Small intestine (tissue), 7 donors: ENCODE measurements around the gene PRKG2. TPM values are rescaled to one million over a fixed set of nuclear protein-coding genes. Genes with fewer than 3 reads are reported as not detected.

Source experiments
- DNase-seq, 2 donors: peaks; one replicate each; pipeline versions ENCODE4 v3.0.0 to v3.0.0-alpha.2; 2013
- FAIRE-seq: peaks from 2 replicates; lab custom pipeline; 2012; peaks lifted over from hg19 to GRCh38; lab: Jason Lieb, UNC
- H3K27ac ChIP-seq, 3 donors: one replicate each; pipeline ENCODE4 v1.5.1; 2013; ENCODE audit warnings: low read length in 2 of 3, mild to moderate bottlenecking in 2 of 3, control low read depth in 1 of 3, inconsistent platforms in 1 of 3, low read depth in 1 of 3, moderate library complexity in 1 of 3
- H3K27me3 ChIP-seq, 3 donors: one replicate each; pipeline ENCODE4 v1.6.1; 2013; ENCODE audit warnings: low read length in 3 of 3, inconsistent platforms in 1 of 3; ENCODE audit not compliant: control insufficient read depth in 3 of 3, insufficient read depth in 3 of 3
- H3K36me3 ChIP-seq, 3 donors: one replicate each; pipeline ENCODE4 v1.6.1; 2013; ENCODE audit warnings: low read length in 3 of 3, inconsistent platforms in 1 of 3, low read depth in 1 of 3, mild to moderate bottlenecking in 1 of 3, moderate library complexity in 1 of 3; ENCODE audit not compliant: control insufficient read depth in 3 of 3, insufficient read depth in 2 of 3
- H3K4me1 ChIP-seq, 3 donors: one replicate each; pipeline ENCODE4 v1.6.1; 2013; ENCODE audit warnings: low read length in 2 of 3, inconsistent platforms in 1 of 3, low read depth in 1 of 3, mild to moderate bottlenecking in 1 of 3, moderate library complexity in 1 of 3; ENCODE audit not compliant: control insufficient read depth in 3 of 3, insufficient read depth in 2 of 3
- H3K4me3 ChIP-seq, 3 donors: one replicate each; pipeline ENCODE4 v1.5.1; 2013; ENCODE audit warnings: low read length in 3 of 3, control low read depth in 1 of 3, inconsistent platforms in 1 of 3, low read depth in 1 of 3, mild to moderate bottlenecking in 1 of 3, moderate library complexity in 1 of 3
- H3K9me3 ChIP-seq, 2 donors: one replicate each; pipeline ENCODE4 v1.6.1; 2013; ENCODE audit warnings: low read depth in 1 of 2, low read length in 1 of 2; ENCODE audit not compliant: control insufficient read depth in 2 of 2, insufficient read depth in 1 of 2
- WGBS, 3 donors: extraction: QIAGEN DNeasy Blood & Tissue Kit; methylation state at CpG; one replicate each; pipeline ENCODE4 v1.1.7; 2013; 5-methylcytosine and 5-hydroxymethylcytosine counted together
- polyA plus RNA-seq, 4 donors: library from polyadenylated mRNA; stranded (reverse) in 3 of 4; unstranded in 1 of 4; fragments of 200-250 nt in 3 of 4; fragments of 120-200 nt in 1 of 4; gene quantifications; one replicate each; pipeline versions ENCODE4 v1.2.1 to v1.2.3, GENCODE V29; 2013
- donor health status: healthy with polysubstance abuse.
- donor health status: control.
- donor health status: control.
- donor health status: Bipolar disorder and iron deficiency.
- donor health status: healthy.

The PRKG2 gene
- polyA plus RNA-seq, 4 donors, result 2.1 to 82.5 (median 20.1) TPM

- Histone ChIP-seq H3K27ac (peak overlapping the region in 1 of 3 donors; percentile 77), H3K4me3 (no peak overlapping the region), H3K9me3 (peaks cover 0 to 2% of the 10 kb centered on the region in 2 donors), H3K4me1 (peaks cover 0 to 21% (median 3%) of the 10 kb centered on the region in 3 donors), H3K27me3 (no peaks in the 10 kb centered on the region), H3K36me3 (peaks cover 0 to 15% (median 0%) of the 10 kb centered on the region in 3 donors)
- no peak for FAIRE-seq
- DNase-seq, result no peak
- WGBS, 3 donors, result 86 to 92% (median 89%) methylated on average over 6 of the region's 6 CpGs
Measured at GRCh38 chr4:81195475-81195874, 19.5 kb downstream of the PRKG2 start.

GRCh38 chr4:81194286-81194685 lies 20.7 kb downstream of the PRKG2 start:
- 85 to 90% (median 89%) methylated on average over 3 of the region's 3 CpGs for WGBS, 3 donors
- no peak overlapping the region for H3K4me3 ChIP-seq
- H3K27me3 ChIP-seq, result no peaks in the 10 kb centered on the region
- DNase-seq (no peak), FAIRE-seq (no peak)
- H3K9me3 ChIP-seq, result peaks cover 0 to 2% of the 10 kb centered on the region in 2 donors
- H3K27ac ChIP-seq, result no peak overlapping the region
- peaks cover 0 to 12% (median 0%) of the 10 kb centered on the region in 3 donors for H3K36me3 ChIP-seq
- H3K4me1 ChIP-seq, result peaks cover 0 to 21% (median 3%) of the 10 kb centered on the region in 3 donors

GRCh38 chr4:81180916-81181315 lies 34.1 kb downstream of the PRKG2 start:
- Histone ChIP-seq H3K9me3 (no peaks in the 10 kb centered on the region), H3K36me3 (peaks cover 0 to 14% (median 2%) of the 10 kb centered on the region in 3 donors), H3K27me3 (no peaks in the 10 kb centered on the region), H3K4me1 (no peaks in the 10 kb centered on the region), H3K4me3 (no peak overlapping the region), H3K27ac (no peak overlapping the region)
- FAIRE-seq (no peak), DNase-seq (no peak)
- 0 to 73% (median 53%) methylated on average over 1 of the region's 1 CpG for WGBS, 3 donors

- Histone ChIP-seq H3K27me3 (no peaks in the 10 kb centered on the region), H3K27ac (no peak overlapping the region), H3K4me1 (no peaks in the 10 kb centered on the region), H3K9me3 (no peaks in the 10 kb centered on the region), H3K4me3 (no peak overlapping the region), H3K36me3 (peaks cover 0 to 13% (median 2%) of the 10 kb centered on the region in 3 donors)
- 61 to 98% (median 94%) methylated on average over 3 of the region's 3 CpGs for WGBS, 3 donors
- DNase-seq (no peak), FAIRE-seq (no peak)
Measured at GRCh38 chr4:81179326-81179725, 35.7 kb downstream of the PRKG2 start.

GRCh38 chr4:81173213-81173612 lies 41.8 kb downstream of the PRKG2 start:
- peaks cover 0 to 2% (median 2%) of the 10 kb centered on the region in 3 donors for H3K36me3 ChIP-seq
- H3K4me1 ChIP-seq, result peaks cover 0 to 6% (median 0%) of the 10 kb centered on the region in 3 donors
- H3K9me3 ChIP-seq, result no peaks in the 10 kb centered on the region
- DNase-seq, result no peak
- FAIRE-seq, result no peak
- no peaks in the 10 kb centered on the region for H3K27me3 ChIP-seq
- no peak overlapping the region for H3K4me3 ChIP-seq
- 0 to 82% (median 66%) methylated on average over 1 of the region's 1 CpG for WGBS, 3 donors
- H3K27ac ChIP-seq, result no peak overlapping the region

- Histone ChIP-seq H3K27ac (peak overlapping the region in 1 of 3 donors; percentile 15), H3K36me3 (peaks cover 0 to 4% (median 2%) of the 10 kb centered on the region in 3 donors), H3K9me3 (no peaks in the 10 kb centered on the region), H3K4me1 (peaks cover 0 to 25% (median 0%) of the 10 kb centered on the region in 3 donors), H3K27me3 (no peaks in the 10 kb centered on the region), H3K4me3 (no peak overlapping the region)
- FAIRE-seq (no peak), DNase-seq (no peak)
- WGBS, 3 donors, result 21 to 35% (median 32%) methylated on average over 5 of the region's 5 CpGs
Measured at GRCh38 chr4:81166458-81167160, 48.4 kb downstream of the PRKG2 start.

GRCh38 chr4:81165861-81166430 lies 49.1 kb downstream of the PRKG2 start:
- FAIRE-seq (no peak), DNase-seq (peak in 1 of 2 donors; percentile 21)
- Histone ChIP-seq H3K4me1 (peaks cover 0 to 25% (median 0%) of the 10 kb centered on the region in 3 donors), H3K36me3 (peaks cover 0 to 3% (median 2%) of the 10 kb centered on the region in 3 donors), H3K27ac (peak overlapping the region in 2 of 3 donors; percentile 48 to 94), H3K4me3 (no peak overlapping the region), H3K9me3 (no peaks in the 10 kb centered on the region), H3K27me3 (no peaks in the 10 kb centered on the region)
- WGBS, 3 donors, result 33 to 44% (median 36%) methylated on average over 1 of the region's 1 CpG

- H3K4me1 ChIP-seq, result peaks cover 0 to 25% (median 0%) of the 10 kb centered on the region in 3 donors
- no peaks in the 10 kb centered on the region for H3K9me3 ChIP-seq
- peaks cover 0 to 2% (median 2%) of the 10 kb centered on the region in 3 donors for H3K36me3 ChIP-seq
- no peaks in the 10 kb centered on the region for H3K27me3 ChIP-seq
- FAIRE-seq (peak; percentile 39), DNase-seq (peak; percentile 86 to 97)
- peak overlapping the region; percentile 71 to 94 (median 77) for H3K27ac ChIP-seq
- peak overlapping the region in 1 of 3 donors; percentile 20 for H3K4me3 ChIP-seq
- WGBS, 3 donors, result 22 to 63% (median 29%) methylated on average over 7 of the region's 7 CpGs
Measured at GRCh38 chr4:81164623-81165416, 50.2 kb downstream of the PRKG2 start.
